Activated CD8-positive, alpha-beta memory T cell treated with anti-CD3 and anti-CD28 coated beads, Interleukin-2, amount 50 U/mL, for 4 hours (primary cell): Measurements from ENCODE around the gene LIPH.
"Not testable (repeated sequence)": the region's sequence is repeated elsewhere in the genome, so short reads cannot be mapped to it uniquely, and the experiment has no call there.

Experiments used
- DNase-seq: peaks from one replicate; pipeline ENCODE4 v3.0.0-alpha.2; 2020

LIPH gene

GRCh38 chr3:185484296-185484695, 68.1 kb downstream of the LIPH start:
- DNase-seq = no peak

- DNase-seq = no peak
Measured at GRCh38 chr3:185479373-185479945, 72.9 kb downstream of the LIPH start.

- no peak for DNase-seq
Measured at GRCh38 chr3:185477316-185477715, 75.1 kb downstream of the LIPH start.

GRCh38 chr3:185474922-185475321, 77.5 kb downstream of the LIPH start:
- DNase-seq = not testable (repeated sequence)

- no peak for DNase-seq
Measured at GRCh38 chr3:185473290-185473815, 79.0 kb downstream of the LIPH start.

- DNase-seq = no peak
Measured at GRCh38 chr3:185470323-185470722, 82.1 kb downstream of the LIPH start.

- DNase-seq = no peak
Measured at GRCh38 chr3:185469542-185469941, 82.8 kb downstream of the LIPH start.

GRCh38 chr3:185466123-185466522, 86.3 kb downstream of the LIPH start:
- not testable (repeated sequence) for DNase-seq

GRCh38 chr3:185465471-185465870, 86.9 kb downstream of the LIPH start:
- no peak for DNase-seq

GRCh38 chr3:185460719-185461350, 91.6 kb downstream of the LIPH start:
- no peak for DNase-seq

- no peak for DNase-seq
Measured at GRCh38 chr3:185460309-185460708, 92.1 kb downstream of the LIPH start.

- no peak for DNase-seq
Measured at GRCh38 chr3:185457376-185457775, 95.0 kb downstream of the LIPH start.
